Pulmonary artery endothelial cell (primary cell): ENCODE measurements around the gene STT3B. TPM values are rescaled to one million over a fixed set of nuclear protein-coding genes. Genes with fewer than 3 reads are reported as not detected.

Experiments used
- DNase-seq: peaks from one replicate; pipeline ENCODE4 v3.0.0-alpha.2; 2011; ENCODE audit warnings: low read depth, low spot score
- total RNA-seq: library from RNA; depleted of rRNA; stranded (reverse); fragments of >200 nt; gene quantifications from 2 replicates; pipeline ENCODE4 v1.2.3, GENCODE V29; 2014

Gene STT3B
- total RNA-seq, 1 donor from 2014 or later, result 168 TPM

GRCh38 chr3:31516757-31517156 lies 16.0 kb upstream of the STT3B start:
- no peak for DNase-seq

- no peak for DNase-seq
Measured at GRCh38 chr3:31521468-31521867, 11.3 kb upstream of the STT3B start.

GRCh38 chr3:31522152-31522551 lies 10.6 kb upstream of the STT3B start:
- no peak for DNase-seq

- no peak for DNase-seq
Measured at GRCh38 chr3:31523543-31523942, 9.2 kb upstream of the STT3B start.

GRCh38 chr3:31525532-31525931 lies 7.2 kb upstream of the STT3B start:
- DNase-seq, result no peak

GRCh38 chr3:31529421-31529820 lies 3.3 kb upstream of the STT3B start:
- DNase-seq, result no peak

- no peak for DNase-seq
Measured at GRCh38 chr3:31530039-31530959, 2.4 kb upstream of the STT3B start.

- DNase-seq, result no peak
Measured at GRCh38 chr3:31530960-31531335, 1.8 kb upstream of the STT3B start.

GRCh38 chr3:31531452-31531991 lies 1.2 kb upstream of the STT3B start:
- DNase-seq, result no peak

- peak; percentile 98 for DNase-seq
Measured at GRCh38 chr3:31531992-31532586, 636 bp upstream of the STT3B start.

GRCh38 chr3:31533169-31534064 lies 692 bp downstream of the STT3B start:
- DNase-seq, result no peak

GRCh38 chr3:31534065-31534425 lies 1.3 kb downstream of the STT3B start:
- no peak for DNase-seq

- no peak for DNase-seq
Measured at GRCh38 chr3:31536497-31536896, 3.8 kb downstream of the STT3B start.

- no peak for DNase-seq
Measured at GRCh38 chr3:31538801-31539200, 6.1 kb downstream of the STT3B start.

GRCh38 chr3:31539275-31539674 lies 6.5 kb downstream of the STT3B start:
- no peak for DNase-seq

- no peak for DNase-seq
Measured at GRCh38 chr3:31541089-31541488, 8.4 kb downstream of the STT3B start.

GRCh38 chr3:31542246-31542645 lies 9.5 kb downstream of the STT3B start:
- no peak for DNase-seq

- DNase-seq, result no peak
Measured at GRCh38 chr3:31543375-31543774, 10.7 kb downstream of the STT3B start.

- no peak for DNase-seq
Measured at GRCh38 chr3:31544634-31545033, 11.9 kb downstream of the STT3B start.

- DNase-seq, result no peak
Measured at GRCh38 chr3:31546162-31546561, 13.4 kb downstream of the STT3B start.

GRCh38 chr3:31546725-31547124 lies 14.0 kb downstream of the STT3B start:
- no peak for DNase-seq
